WTC11 (cell line): ENCODE results near the gene C16orf90. TPM values are rescaled to one million over a fixed set of nuclear protein-coding genes. Genes with fewer than 3 reads are reported as not detected.

Experiments used
- ATAC-seq: fragments of 200-7000 bp; cut with Tn5 transposase; 2 replicates; pipeline ENCODE4 v1.10.0; 2021; ENCODE audit warnings: mild to moderate bottlenecking, moderate library complexity
- CTCF ChIA-PET: fragments of 300-600 bp; sonication (Branson Sonifier 250); formaldehyde crosslinking; loops from one replicate; lab custom pipeline; 2021; ENCODE audit warnings: antibody characterized with exemption; lab: Charles Lee
- POLR2A ChIA-PET: fragments of 350-600 bp; sonication (Branson Sonifier 250); formaldehyde crosslinking; loops from one replicate; lab custom pipeline; 2021; ENCODE audit warnings: antibody characterized with exemption; lab: Charles Lee
- DNase-seq: peaks from one replicate; pipeline ENCODE4 v3.0.0; 2021; ENCODE audit warnings: low spot score
- H3K27ac Mint-ChIP-seq: 2 replicates; pipeline ENCODE4 v1.8.0; 2021; ENCODE audit warnings: mixed read lengths
- H3K27me3 Mint-ChIP-seq: 2 replicates; pipeline ENCODE4 v1.8.0; 2021; ENCODE audit warnings: low read depth, mild to moderate bottlenecking, moderate library complexity, mixed read lengths
- H3K36me3 Mint-ChIP-seq: 2 replicates; pipeline ENCODE4 v1.8.0; 2021; ENCODE audit warnings: mixed read lengths
- H3K4me1 Mint-ChIP-seq: 2 replicates; pipeline ENCODE4 v1.8.0; 2022; ENCODE audit warnings: mixed read lengths
- H3K4me3 Mint-ChIP-seq: 2 replicates; pipeline ENCODE4 v1.8.0; 2021; ENCODE audit warnings: mild to moderate bottlenecking, moderate library complexity, mixed read lengths
- H3K9me3 Mint-ChIP-seq: 2 replicates; pipeline ENCODE4 v1.8.0; 2021; ENCODE audit warnings: mixed read lengths
- CTCF ChIP-seq: fragments of 200-600 bp; IDR thresholded peaks from 2 replicates; pipeline ENCODE4 v1.8.0; 2022; ENCODE audit warnings: antibody characterized with exemption
- E2F5 ChIP-seq: sonication (generic); formaldehyde crosslinking; IDR thresholded peaks from 2 replicates; pipeline ENCODE4 v1.8.1; 2022; ENCODE audit warnings: mild to moderate bottlenecking, moderate library complexity, missing genetic modification reagents
- ELF4 ChIP-seq: sonication (generic); formaldehyde crosslinking; IDR thresholded peaks from 2 replicates; pipeline ENCODE4 v1.8.1; 2022; ENCODE audit warnings: low read depth, mild to moderate bottlenecking, moderate library complexity, missing genetic modification reagents
- ERG ChIP-seq: fragments of 250-450 bp; sonication (Bioruptor Pico); IDR thresholded peaks from 2 replicates; pipeline ENCODE4 v1.8.0; 2021; ENCODE audit warnings: mild to moderate bottlenecking
- GABPB1 ChIP-seq: sonication (generic); formaldehyde crosslinking; IDR thresholded peaks from 2 replicates; pipeline ENCODE4 v1.8.1; 2023; ENCODE audit warnings: mild to moderate bottlenecking, missing genetic modification reagents
- GRHL2 ChIP-seq: fragments of 250-450 bp; sonication (Bioruptor Pico); IDR thresholded peaks from 2 replicates; pipeline ENCODE4 v1.8.0; 2022; ENCODE audit warnings: mild to moderate bottlenecking, moderate library complexity; ENCODE audit not compliant: insufficient replicate concordance, severe bottlenecking
- GTF2I ChIP-seq: fragments of 250-450 bp; sonication (Bioruptor Pico); conservative IDR thresholded peaks from 2 replicates; pipeline ENCODE4 v1.4.0; 2021; ENCODE audit warnings: mild to moderate bottlenecking
- HMGA2 ChIP-seq: fragments of 250-450 bp; sonication (Bioruptor Pico); IDR thresholded peaks from 2 replicates; pipeline ENCODE4 v1.4.0; 2021; ENCODE audit warnings: mild to moderate bottlenecking, moderate library complexity
- HMGXB4 ChIP-seq: sonication (generic); formaldehyde crosslinking; IDR thresholded peaks from 2 replicates; pipeline ENCODE4 v1.8.1; 2023; ENCODE audit warnings: mild to moderate bottlenecking, moderate library complexity, missing genetic modification reagents
- IRF2 ChIP-seq: sonication (generic); formaldehyde crosslinking; IDR thresholded peaks from 2 replicates; pipeline ENCODE4 v1.8.0; 2022; ENCODE audit warnings: low read depth, missing genetic modification reagents, borderline replicate concordance
- KAT7 ChIP-seq: sonication (generic); formaldehyde crosslinking; IDR thresholded peaks from 2 replicates; pipeline ENCODE4 v1.8.1; 2023; ENCODE audit warnings: missing genetic modification reagents, mild to moderate bottlenecking, borderline replicate concordance
- MYBL2 ChIP-seq: sonication (generic); formaldehyde crosslinking; IDR thresholded peaks from 2 replicates; pipeline ENCODE4 v1.8.1; 2023; ENCODE audit warnings: mild to moderate bottlenecking, moderate library complexity, missing genetic modification reagents
- NFE2L1 ChIP-seq: sonication (generic); formaldehyde crosslinking; IDR thresholded peaks from 2 replicates; pipeline ENCODE4 v1.8.1; 2023; ENCODE audit warnings: missing genetic modification reagents
- NR3C1 ChIP-seq: sonication (generic); formaldehyde crosslinking; conservative IDR thresholded peaks from 2 replicates; pipeline ENCODE4 v1.8.1; 2023; ENCODE audit warnings: low read depth, mild to moderate bottlenecking, missing genetic modification reagents
- TCF7 ChIP-seq: sonication (generic); formaldehyde crosslinking; IDR thresholded peaks from 2 replicates; pipeline ENCODE4 v1.8.0; 2022; ENCODE audit warnings: mild to moderate bottlenecking, low read depth, missing genetic modification reagents, moderate library complexity
- TEAD4 ChIP-seq: sonication (generic); formaldehyde crosslinking; IDR thresholded peaks from 2 replicates; pipeline ENCODE4 v1.8.0; 2022; ENCODE audit warnings: mild to moderate bottlenecking, missing genetic modification reagents
- ZMAT4 ChIP-seq: fragments of 250-450 bp; sonication (Bioruptor Pico); IDR thresholded peaks from 2 replicates; pipeline ENCODE4 v1.9.0; 2021; ENCODE audit warnings: mild to moderate bottlenecking
- ZNF121 ChIP-seq: sonication (generic); formaldehyde crosslinking; IDR thresholded peaks from 2 replicates; pipeline ENCODE4 v1.8.0; 2023; ENCODE audit warnings: missing genetic modification reagents
- ZNF263 ChIP-seq: sonication (generic); formaldehyde crosslinking; IDR thresholded peaks from 2 replicates; pipeline ENCODE4 v1.8.1; 2022; ENCODE audit warnings: low read depth, mild to moderate bottlenecking, moderate library complexity, missing genetic modification reagents
- ZNF423 ChIP-seq: fragments of 250-450 bp; sonication (Bioruptor Pico); IDR thresholded peaks from 2 replicates; pipeline ENCODE4 v2.1.2; 2022; ENCODE audit warnings: mild to moderate bottlenecking, moderate library complexity
- ZNF532 ChIP-seq: fragments of 250-450 bp; sonication (Bioruptor Pico); IDR thresholded peaks from 2 replicates; pipeline ENCODE4 v1.9.0; 2021; ENCODE audit warnings: mild to moderate bottlenecking, borderline replicate concordance
- total RNA-seq: library from RNA; stranded (reverse); gene quantifications from 3 replicates; pipeline ENCODE4 v1.2.3, GENCODE V29; 2021

C16orf90 gene
- total RNA-seq, 1 experiment from 2014 or later: not detected

GRCh38 chr16:3460121-3460520 is 35.2 kb downstream of the C16orf90 start:
- POLR2A ChIA-PET: no interaction called here
- Mint-ChIP-seq H3K9me3 (no peaks in the 10 kb centered on the region), H3K36me3 (no peaks in the 10 kb centered on the region), H3K27me3 (no peaks in the 10 kb centered on the region), H3K27ac (peak overlapping the region; percentile 71), H3K4me3 (peak overlapping the region; percentile 87)
- no peak for ATAC-seq
- TF ChIP-seq NFE2L1 (CRISPR knock-in tag) (no peak), ZNF121 (CRISPR knock-in tag) (no peak), GTF2I (CRISPR knock-in tag) (no peak), HMGA2 (no peak), HMGXB4 (CRISPR knock-in tag) (no peak), GABPB1 (CRISPR knock-in tag) (no peak), CTCF (no peak), E2F5 (no peak), IRF2 (CRISPR knock-in tag) (no peak), ZMAT4 (CRISPR knock-in tag) (no peak)
- TF ChIP-seq, all 79 proteins: peak for 0
- H3K4me1 Mint-ChIP-seq: peaks cover 46% of the 10 kb centered on the region
- CTCF ChIA-PET: no interaction called here
- no peak for DNase-seq

GRCh38 chr16:3459401-3460090 is 35.7 kb downstream of the C16orf90 start:
- Mint-ChIP-seq H3K27me3 (no peaks in the 10 kb centered on the region; the same call in 1 of the 2 replicates), H3K27ac (peak overlapping the region; percentile 71), H3K9me3 (no peaks in the 10 kb centered on the region), H3K4me3 (peak overlapping the region; percentile 87), H3K4me1 (peaks cover 43% of the 10 kb centered on the region), H3K36me3 (no peaks in the 10 kb centered on the region)
- ATAC-seq (no peak; the same call in none of the 2 replicates), DNase-seq (no peak)
- ChIA-PET CTCF (no interaction called here), POLR2A (no interaction called here)
- TF ChIP-seq ERG (no peak), TEAD4 (CRISPR knock-in tag) (no peak), HMGXB4 (CRISPR knock-in tag) (no peak), ZNF423 (CRISPR knock-in tag) (no peak), TCF7 (CRISPR knock-in tag) (no peak), KAT7 (CRISPR knock-in tag) (no peak), MYBL2 (no peak), ELF4 (CRISPR knock-in tag) (no peak), ZNF532 (CRISPR knock-in tag) (no peak), ZNF263 (no peak), NR3C1 (CRISPR knock-in tag) (no peak), GRHL2 (CRISPR knock-in tag) (no peak)
